ENCODE measurements around the gene TMPRSS12.

Gene TMPRSS12

DNA sequence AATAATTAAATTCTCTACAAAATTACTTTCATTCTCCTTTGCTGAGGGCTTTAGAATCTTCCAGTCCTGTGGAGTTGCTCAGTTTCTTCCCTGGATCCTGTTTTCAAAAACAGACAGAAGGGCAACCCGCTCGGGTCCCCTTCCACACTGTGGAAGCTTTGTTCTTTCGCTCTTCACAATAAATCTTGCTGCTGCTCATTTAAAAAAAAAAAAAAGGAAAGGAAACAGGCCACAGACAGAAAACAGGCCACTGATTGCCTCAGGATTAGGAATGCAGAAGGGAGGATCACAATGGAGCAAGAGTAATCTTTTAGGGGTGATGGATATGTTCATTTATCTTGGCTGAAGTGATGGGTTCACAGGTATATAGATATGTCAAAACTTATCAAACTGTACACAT is 80.1 kb downstream of the TMPRSS12 start:
- in situ Hi-C loops (cut with HindIII; ENCODE audit: low sequenced_read_pairs): no loop called here
- DNase-seq (ENCODE audit: low read depth, low spot score): no peak
- no peak overlapping the region for H3K4me3 ChIP-seq (ENCODE audit: low read depth, low read length)
- TF ChIP-seq, protein P1, sequence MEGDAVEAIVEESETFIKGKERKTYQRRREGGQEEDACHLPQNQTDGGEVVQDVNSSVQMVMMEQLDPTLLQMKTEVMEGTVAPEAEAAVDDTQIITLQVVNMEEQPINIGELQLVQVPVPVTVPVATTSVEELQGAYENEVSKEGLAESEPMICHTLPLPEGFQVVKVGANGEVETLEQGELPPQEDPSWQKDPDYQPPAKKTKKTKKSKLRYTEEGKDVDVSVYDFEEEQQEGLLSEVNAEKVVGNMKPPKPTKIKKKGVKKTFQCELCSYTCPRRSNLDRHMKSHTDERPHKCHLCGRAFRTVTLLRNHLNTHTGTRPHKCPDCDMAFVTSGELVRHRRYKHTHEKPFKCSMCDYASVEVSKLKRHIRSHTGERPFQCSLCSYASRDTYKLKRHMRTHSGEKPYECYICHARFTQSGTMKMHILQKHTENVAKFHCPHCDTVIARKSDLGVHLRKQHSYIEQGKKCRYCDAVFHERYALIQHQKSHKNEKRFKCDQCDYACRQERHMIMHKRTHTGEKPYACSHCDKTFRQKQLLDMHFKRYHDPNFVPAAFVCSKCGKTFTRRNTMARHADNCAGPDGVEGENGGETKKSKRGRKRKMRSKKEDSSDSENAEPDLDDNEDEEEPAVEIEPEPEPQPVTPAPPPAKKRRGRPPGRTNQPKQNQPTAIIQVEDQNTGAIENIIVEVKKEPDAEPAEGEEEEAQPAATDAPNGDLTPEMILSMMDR (IDR thresholded peaks at IDR 0.05; ENCODE audit: low read depth, low read length): no peak

DNA sequence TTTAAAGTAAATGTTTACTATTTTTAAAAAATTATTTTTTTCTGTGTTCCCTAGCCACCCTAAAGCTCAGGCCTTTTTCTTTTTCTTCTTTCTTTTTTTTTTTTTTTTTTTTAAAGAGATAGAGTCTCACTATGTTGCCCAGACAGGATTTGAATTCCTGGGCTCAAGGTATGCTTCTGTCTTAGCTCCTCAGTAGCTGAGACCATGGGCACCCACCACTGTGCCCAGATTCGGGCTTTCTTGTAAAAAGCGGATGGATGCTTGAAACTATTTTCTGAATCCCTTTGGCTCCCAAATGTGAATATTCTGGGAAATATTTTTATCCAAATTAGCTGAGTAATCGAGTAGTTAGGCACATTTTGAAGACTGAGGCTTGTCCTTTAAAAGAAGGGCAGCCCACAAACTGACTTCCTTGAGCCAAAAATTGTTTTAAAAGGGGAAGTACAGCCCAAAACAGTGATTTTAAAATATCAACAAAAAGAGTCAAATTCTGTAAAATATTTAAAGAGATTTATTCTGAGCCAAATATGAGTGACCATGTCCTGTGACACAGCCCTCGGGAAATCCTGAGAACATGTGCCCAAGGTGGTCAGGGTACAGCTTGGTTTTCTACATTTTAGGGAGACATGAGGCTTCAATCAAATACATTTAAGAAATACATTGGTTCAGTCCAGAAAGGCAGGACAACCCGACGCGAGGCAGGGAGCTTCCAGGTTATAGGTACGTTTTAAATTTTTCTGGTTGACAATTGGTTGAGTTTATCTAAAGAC is 80.8 kb downstream of the TMPRSS12 start:
- in situ Hi-C loops (cut with HindIII; ENCODE audit: low sequenced_read_pairs): no loop called here
- TF ChIP-seq, protein P1 (IDR thresholded peaks at IDR 0.05; ENCODE audit: low read depth, low read length): no peak
- DNase-seq (ENCODE audit: low read depth, low spot score): no peak
- no peak overlapping the region for H3K4me3 ChIP-seq (ENCODE audit: low read depth, low read length)

DNA sequence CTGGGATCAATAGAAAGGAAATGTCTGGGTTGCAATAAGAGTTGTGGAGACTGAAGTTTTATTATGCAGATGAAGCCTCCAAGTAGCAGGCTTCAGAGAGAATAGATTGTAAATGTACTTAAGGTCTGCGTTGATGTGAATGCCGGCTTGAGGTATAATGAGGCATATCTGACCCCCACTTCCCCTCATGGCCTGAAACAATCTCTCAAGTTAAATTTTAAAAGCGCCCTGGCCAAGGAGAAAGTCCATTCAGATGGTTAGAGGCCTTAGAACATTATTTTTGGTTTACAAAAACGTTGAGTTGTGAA is 81.4 kb downstream of the TMPRSS12 start:
- TF ChIP-seq, protein P1 (IDR thresholded peaks at IDR 0.05; ENCODE audit: low read depth, low read length): no peak
- in situ Hi-C loops (cut with HindIII; ENCODE audit: low sequenced_read_pairs): no loop called here
- no peak for DNase-seq (ENCODE audit: low read depth, low spot score)
- H3K4me3 ChIP-seq (ENCODE audit: low read depth, low read length): peak overlapping the region; percentile 68

DNA sequence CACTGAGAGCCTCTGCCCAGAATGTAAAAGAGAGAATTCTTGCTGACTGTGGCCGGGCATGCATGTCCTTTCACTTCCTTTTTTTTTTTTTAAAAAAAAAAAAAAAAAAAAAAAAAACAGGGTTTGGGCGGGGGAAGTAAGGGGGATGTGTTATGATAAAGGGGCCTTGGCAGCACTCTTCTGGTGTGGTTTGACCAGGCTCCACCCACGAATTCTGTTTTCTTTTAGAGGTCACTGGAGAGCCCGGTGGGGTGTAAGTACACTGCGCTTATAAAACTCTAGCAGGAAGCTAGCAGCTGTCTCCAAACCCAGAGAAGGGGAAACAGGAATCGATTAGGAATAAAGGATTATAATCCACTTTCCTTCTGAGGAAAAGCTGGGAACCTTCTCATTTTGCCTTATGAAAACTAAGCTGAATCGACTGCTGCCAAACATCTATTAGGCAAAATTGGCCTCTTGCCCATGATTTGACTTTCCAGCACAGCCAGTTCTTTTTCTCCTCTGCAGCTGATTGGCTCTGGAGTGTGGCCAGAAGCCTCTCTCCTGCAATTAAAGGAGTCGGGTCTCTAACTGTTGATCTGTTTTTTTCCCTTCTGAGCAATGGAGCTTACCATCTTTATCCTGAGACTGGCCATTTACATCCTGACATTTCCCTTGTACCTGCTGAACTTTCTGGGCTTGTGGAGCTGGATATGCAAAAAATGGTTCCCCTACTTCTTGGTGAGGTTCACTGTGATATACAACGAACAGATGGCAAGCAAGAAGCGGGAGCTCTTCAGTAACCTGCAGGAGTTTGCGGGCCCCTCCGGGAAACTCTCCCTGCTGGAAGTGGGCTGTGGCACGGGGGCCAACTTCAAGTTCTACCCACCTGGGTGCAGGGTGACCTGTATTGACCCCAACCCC is 82.0 kb downstream of the TMPRSS12 start:
- in situ Hi-C loops (cut with HindIII; ENCODE audit: low sequenced_read_pairs): no loop called here
- H3K4me3 ChIP-seq (ENCODE audit: low read depth, low read length): peak overlapping the region; percentile 68
- TF ChIP-seq, protein P1 (IDR thresholded peaks at IDR 0.05; ENCODE audit: low read depth, low read length): no peak
- DNase-seq (ENCODE audit: low read depth, low spot score): peak; percentile 98

DNA sequence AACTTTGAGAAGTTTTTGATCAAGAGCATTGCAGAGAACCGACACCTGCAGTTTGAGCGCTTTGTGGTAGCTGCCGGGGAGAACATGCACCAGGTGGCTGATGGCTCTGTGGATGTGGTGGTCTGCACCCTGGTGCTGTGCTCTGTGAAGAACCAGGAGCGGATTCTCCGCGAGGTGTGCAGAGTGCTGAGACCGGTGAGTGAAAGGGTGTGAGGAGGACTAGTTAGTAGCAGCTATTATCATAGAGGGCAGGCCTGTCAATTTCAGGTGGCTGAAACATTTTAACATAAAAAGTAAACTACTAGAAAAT is 82.6 kb downstream of the TMPRSS12 start:
- no peak for DNase-seq (ENCODE audit: low read depth, low spot score)
- TF ChIP-seq, protein P1 (IDR thresholded peaks at IDR 0.05; ENCODE audit: low read depth, low read length): no peak
- H3K4me3 ChIP-seq (ENCODE audit: low read depth, low read length): peak overlapping the region; percentile 68
- in situ Hi-C loops (cut with HindIII; ENCODE audit: low sequenced_read_pairs): no loop called here

DNA sequence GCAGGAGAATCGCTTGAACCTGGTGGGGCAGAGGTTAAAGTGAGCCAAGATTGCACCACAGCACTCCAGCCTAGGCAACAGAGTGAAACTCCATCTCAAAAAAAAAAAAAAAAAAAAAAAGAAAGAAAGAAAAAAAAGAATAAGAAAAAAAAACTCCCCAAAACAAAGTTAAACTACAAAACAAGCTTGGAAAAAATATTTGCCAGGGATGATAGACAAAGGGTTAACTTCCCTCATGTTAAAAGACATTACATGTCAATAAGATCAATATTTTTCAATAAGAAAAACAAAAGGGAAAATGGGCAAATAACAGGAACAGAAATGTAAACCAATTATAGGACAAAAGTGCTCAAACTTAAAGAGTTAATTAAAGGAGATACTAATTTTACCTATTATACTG is 83.2 kb downstream of the TMPRSS12 start:
- H3K4me3 ChIP-seq (ENCODE audit: low read depth, low read length): peak overlapping the region; percentile 68
- in situ Hi-C loops (cut with HindIII; ENCODE audit: low sequenced_read_pairs): no loop called here
- no peak for DNase-seq (ENCODE audit: low read depth, low spot score)
- TF ChIP-seq, protein P1 (IDR thresholded peaks at IDR 0.05; ENCODE audit: low read depth, low read length): no peak
